Measurements from ENCODE around the gene GSS.

GSS gene

DNA sequence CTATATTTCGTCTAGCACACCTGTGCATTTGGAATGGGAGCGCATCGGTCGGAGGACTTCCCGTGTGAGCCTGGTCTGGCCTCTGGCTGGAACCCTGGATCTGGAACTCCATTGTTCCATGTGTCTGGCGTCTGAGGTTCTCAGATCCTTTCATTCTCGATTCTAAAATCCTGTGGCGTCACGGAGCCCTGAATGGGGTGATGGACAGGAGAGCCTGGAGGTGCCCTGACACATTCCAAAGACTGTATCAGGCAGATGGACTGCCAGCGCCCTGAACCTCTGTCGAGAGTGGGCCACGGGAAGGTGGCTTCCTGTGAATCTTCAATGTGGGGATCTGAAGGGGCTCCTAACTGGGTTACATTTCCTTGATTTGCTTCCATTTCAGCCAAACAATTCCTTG is 20.7 kb upstream of the GSS start:
- DNase-seq = no peak

DNA sequence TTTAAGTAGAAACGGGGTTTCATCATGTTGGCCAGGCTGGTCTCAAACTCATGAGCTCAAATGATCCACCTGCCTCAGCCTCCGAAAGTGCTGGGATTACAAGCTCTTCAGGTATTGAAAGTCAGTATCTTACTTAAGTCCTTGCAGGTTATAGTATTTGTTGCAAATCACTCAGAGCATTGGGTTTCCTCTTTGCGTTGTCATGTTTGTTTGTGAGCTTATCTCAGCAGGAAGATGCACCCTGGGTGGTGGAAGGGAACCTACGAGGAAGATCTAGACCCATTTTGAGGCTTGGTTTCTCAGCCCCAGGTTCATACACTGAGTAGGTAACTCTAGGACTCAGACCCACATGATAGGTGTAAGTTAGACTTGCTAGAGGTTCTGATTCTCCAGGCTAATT is 18.6 kb upstream of the GSS start:
- DNase-seq = no peak

DNA sequence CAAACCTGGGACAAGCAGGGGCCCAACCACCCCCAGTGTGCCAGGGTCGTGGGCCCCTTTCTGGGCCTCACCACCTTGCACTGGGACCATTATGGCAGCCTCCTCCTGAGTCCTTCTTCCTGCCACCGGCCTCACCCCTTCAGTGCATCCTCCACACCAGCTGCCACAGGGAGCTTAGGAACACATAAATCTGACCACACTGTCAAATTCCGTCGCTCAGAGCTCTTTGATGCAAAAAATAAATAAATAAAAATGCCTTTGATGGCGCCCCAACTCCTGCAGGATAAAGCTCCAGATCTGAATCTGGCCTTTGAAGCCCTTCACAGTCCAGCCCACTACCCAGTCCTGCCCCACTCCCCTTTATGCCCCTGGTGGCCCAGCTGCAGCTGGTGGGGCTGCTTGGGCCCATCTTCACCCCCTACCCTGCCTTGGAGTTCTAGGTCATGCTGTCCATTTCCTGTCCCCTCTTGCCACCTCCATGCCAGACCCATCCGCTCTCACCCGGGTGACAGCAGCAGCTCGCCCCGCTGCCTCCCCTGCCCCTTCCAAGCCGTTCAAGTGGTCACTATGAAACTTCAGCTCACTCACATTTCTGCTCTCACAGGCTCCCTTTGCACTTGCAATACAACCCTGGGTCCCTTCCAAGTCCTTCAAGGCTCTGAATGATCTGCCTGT is 16.1 kb upstream of the GSS start:
- DNase-seq = no peak

DNA sequence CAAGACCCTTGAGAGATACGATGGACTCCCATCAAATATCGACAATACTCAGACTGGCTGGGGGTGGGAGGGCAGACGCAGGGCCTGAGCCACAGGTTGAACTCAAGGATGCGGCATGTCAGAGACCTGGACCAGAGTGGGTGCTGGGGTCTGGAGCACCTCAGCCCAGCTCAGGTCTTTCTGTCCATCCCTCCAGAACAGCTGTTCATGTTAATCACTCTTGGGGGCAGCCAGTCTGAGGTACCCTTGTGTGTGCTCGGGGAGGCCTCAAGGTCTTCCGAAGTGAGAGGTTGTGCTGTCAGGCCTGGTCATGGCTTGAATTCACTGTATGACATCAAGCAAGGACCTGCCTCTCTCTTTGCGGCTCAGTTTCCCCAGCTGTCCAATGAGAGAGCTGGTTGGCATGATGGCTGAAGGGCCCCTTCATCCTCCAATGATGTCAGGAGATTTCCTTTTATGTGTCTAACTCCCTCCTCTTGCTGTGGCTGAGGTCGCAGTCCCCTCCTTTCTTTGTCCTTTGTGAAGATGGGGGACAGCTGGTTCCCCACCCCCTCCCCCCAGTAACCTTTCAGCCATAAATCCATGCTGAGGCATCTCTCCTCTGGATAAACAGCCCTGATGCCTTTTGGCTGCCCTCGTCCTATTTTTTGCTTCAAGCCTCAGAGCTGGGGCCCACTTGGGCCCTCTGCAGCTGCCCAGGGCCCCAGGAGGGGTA is 15.4 kb upstream of the GSS start:
- no peak for DNase-seq

DNA sequence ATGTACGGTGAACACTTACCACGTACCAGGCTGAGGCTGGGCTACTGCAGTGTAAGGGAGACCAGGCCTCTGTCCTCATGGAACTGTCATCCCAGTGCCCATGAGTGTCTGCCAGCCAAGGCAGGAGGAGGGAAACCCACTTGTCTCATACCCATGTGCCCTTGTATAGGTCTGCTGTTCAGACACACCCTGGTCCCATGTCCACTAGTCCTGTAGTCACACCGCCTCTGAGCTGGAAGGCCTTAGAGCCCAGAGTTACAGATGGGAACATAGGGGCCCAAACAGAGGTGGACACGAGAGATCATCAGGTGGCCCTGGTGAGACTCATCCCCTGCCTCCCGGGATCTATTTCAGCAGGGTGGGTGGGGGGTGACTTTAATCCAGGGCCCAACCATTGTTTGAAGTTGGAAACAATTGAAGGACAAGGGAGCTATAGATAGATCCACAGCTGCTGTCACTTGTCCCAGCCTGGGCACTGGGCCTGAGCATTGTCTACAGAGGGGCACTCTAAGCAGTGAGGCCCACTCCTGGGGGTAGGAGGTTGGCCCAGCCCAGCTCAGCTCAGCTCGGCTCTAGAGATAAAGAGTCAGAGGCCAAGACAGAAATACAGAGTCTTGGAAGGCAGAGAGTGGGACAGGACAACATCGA is 14.7 kb upstream of the GSS start:
- no peak for DNase-seq

DNA sequence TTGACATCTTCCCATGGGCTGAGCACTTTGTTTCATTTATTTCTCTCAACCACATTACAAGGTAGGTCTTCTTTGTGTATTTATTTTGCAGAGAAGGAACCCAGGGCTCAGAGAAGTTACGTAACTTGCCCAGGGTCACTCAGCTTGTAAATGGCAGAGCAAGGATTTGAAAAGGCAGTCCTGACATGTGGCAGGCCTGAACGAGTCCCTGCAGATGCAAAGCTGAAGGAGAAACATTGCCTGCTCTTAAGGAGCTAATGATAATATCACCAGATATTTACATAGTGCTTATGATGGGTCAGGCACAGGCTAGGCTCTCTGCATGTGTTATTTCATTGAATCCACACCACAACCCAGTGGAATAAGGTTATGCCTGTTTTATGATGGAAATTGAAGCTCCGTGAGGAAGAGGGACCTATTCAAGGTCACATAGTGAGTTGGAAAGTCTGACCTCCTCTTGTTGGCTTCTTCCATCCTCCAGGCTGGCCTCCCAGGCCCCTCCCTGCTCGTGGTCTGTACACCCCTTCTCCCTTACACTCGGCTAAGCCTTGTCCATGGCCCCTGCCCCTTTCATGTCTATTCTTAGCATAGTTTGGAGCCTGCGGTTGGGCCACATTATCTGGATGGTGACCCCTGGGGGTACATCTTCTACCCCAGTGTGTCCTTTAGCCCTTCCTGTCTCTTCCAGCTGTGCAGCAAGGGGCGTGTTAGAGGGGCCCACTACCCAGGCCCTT is 12.6 kb upstream of the GSS start:
- DNase-seq = no peak

DNA sequence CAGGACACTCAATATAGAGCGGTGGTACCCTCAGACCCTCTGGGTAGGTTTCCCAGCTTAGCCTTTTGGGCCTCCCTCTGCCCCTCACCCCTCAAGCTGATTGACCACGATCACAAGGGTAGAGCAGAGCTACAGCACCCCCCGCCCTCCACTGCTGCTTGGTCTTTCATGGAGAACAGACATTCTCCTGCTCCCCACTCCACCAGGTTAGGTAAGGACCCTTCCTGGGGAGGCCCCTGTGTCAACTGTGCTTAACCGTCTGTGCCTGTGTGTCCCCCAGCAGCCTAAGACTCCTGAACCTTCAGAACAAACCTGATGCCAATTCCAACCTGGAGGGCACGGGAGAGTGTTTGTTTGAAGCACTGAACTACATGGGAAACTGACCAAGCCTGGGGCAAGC is 11.8 kb upstream of the GSS start:
- DNase-seq = no peak

DNA sequence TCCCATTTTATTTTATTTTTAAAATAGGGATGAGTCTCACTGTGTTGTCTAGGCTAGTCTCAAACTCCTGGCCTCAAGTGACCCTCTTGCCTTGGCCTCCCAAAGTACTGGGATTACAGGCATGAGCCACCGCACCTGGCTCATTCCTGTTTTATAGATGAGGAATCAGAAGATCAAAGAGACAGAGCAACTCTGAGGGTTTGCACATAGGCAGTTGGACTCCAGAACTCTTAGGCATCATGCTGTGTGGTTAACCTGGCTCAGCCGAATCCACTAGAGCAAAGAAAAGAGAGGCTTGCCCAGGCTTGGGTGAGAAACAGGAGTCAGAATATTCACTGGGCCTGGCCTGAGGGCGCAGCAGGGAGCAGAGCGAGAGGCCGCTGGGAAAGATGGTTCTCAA is 9.4 kb upstream of the GSS start:
- no peak for DNase-seq

DNA sequence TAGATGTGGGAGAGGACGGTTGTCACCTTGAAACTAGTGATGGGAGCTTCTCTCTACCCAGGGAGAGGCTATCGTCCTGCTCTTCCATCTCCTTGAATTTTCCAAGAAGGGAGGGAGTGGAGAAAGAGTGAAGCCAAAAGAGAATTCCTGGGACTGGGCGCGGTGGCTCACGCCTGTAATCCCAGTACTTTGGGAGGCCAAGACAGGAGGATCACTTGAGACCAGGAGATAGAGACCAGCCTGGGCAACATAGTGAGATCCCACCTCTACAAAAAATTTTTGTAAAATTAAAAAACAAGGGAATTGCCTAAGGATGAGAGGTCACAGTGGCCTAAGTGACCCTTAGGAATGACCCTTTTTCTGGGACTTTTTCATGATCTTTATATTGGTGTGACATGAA is 8.9 kb upstream of the GSS start:
- DNase-seq = no peak

DNA sequence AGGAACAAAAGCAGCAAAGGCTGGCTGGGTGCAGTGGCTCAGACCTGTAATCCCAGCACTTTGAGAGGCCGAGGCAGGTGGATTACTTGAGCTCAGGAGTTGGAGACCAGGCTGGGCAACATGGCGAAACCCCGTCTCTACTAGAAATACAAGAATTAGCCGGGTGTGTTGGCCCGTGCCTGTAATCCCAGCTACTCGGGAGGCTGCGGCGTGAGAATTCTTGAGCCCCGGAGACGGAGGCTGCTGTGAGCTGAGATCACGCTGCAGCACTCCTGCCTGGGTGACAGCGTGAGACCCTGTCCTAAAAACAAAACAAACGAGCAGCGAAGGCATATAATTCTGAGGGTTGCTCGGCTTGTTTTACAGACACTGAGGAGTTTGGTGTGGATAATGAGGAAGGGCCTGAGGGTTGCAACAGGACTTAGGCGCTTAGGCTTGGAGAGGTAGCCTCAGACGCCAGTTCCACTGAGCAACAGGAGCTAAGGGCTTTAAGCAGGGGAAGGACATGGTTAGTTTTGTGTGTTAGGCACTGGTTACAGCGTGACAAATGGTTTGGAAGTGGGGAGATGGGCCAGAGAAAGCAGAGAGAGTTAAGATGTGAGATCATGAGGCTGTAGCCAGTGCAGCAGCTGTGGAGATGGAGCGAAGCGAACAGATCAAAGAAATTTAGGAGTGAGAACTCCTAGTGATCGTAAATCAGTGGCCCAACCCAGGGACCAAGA is 1.3 kb upstream of the GSS start:
- DNase-seq = no peak

DNA sequence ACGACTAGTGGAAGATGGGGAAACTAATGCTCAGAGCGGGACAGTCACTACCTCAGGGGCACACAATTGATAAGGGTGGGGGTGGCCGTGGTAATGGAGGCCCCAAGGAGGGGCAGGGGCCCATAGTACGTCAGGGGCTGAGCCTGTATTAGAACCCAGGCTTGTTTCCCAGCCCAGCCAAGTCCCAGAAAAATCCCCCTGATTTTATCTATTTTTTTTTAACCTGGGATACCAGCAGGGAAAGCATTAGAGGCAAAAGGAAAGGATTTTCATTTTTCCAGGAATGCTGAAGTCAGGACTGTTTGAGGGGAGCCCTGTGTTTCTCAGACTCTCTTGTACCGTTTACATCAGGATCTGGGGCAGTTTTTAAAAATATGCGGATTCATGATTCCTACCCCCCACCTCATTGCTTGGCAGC is 444 bp upstream of the GSS start:
- no peak for DNase-seq

DNA sequence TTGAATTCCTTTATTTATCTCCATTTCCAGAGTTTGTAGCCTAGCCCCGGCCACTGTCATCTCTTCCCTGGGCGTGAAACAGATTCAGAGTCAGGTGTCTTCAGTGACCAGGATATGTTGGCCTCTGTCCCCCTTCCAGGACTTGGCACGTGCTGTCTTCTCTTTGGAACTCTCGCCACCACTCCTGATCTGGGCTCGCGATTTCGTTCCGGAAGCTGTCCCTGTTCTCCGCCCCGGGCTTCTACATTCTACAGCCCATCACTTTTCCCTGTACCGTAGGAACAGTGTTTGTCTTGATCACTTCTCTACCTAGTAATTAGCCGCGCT is 739 bp downstream of the GSS start:
- no peak for DNase-seq

DNA sequence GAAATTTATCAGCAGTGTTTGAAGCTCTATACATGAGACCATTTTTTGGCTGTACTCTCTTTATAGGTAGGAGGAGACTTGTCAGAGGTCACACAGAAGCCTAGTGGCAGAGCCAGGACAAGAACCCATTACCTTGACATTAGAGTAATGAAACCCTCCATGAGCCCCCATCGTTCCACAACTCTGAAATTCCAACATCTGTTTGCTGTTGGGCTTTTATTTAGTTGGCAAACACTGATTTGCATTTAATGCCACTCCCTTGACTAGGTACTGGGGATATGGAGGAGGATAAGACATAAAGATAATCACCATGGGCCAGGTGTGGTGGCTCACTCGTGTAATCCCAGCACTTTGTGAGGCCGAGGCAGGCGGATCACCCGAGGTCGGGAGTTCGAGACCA is 1.6 kb downstream of the GSS start:
- DNase-seq = no peak

DNA sequence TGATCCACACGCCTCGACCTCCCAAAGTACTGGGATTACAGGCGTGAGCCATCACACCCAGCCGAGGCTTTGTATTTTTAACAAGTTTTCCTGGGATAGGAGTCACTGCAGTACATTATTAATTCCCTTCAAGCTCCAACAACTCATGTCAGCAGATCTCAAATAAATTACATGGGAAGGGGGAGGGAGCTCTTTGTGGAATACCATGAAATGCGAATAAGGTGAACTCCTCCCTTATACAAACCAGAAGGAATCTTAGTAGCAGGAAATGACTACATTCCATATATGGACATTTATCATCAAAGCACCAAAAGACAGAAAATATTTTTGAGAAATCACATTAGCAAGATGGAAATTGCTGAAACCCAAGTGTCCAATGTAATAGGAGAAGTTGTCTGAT is 2.9 kb downstream of the GSS start:
- no peak for DNase-seq

DNA sequence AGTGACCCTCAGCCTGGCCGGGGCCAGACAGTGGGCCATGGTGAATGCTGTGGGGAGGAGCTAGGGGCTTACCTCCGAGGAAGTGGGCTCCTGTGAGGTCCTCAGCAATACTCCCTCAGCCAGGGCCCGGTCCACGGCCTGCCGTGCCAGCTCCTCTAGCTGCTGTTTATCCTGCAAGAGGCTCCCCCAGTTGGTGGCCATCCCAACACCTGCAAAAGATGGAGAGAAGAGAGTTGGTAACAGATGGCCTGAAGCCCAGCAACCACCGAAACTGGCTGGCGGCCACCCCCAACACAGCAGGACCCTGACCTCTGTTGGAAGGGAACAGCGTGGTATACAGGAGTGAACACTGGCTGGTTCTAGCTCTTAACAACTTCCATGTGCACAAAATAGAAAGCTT is 4.0 kb downstream of the GSS start:
- DNase-seq = no peak

DNA sequence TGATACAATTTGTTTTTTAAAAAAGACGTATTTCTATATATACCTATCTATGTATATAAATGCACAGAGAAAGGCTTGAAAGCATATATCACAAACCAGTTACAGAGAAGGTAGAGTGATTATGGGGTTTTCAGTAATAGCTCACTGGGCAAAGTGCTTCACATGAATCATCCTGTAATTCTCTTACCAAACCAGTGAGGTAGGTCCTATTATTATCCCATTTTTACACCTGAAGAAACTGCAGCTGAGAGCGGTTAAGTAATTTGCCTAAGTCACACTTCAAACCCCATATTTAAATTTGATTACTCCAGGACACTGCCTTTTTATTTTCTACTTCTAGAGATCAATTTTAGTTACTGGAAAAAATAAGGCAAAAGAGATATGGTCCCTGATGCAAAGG is 4.4 kb downstream of the GSS start:
- DNase-seq = no peak

DNA sequence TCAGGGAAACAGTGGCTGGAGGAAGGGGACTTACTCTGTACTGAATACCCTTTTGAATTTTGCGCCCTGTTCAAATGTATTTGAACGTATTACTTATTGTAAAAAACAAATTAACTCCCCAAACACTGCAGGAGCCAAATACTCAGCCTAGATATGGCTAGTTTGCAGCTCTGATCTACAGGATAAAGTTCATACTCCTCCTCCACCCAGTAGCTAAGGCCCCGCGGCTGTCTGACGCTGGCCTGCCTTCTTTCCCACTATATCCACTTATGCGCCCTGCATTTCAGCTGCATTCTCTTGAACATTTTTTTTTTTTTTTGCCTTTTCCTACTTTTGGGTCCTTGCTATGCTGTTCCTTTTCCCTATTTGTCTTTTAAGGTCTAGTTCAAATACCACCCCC is 6.5 kb downstream of the GSS start:
- DNase-seq = no peak

DNA sequence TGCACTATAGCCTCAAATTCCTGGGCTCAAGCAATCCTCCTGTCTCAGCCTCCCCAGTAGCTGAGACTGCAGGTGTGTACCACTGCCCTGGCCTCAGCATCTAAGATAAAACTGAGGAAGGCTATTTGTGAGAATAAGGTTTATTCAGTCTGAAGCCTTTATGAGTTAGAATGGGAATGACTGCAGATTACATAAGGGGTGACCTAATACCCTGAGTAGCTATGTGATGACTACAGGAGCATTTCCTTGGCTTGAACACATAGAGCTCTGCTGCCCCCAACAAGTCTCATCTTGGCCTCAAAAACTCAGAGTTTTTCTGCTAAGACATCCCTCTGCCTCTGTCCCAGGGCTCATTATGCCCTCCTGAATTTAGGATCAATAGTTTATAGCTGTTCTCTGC is 7.6 kb downstream of the GSS start:
- DNase-seq = no peak

DNA sequence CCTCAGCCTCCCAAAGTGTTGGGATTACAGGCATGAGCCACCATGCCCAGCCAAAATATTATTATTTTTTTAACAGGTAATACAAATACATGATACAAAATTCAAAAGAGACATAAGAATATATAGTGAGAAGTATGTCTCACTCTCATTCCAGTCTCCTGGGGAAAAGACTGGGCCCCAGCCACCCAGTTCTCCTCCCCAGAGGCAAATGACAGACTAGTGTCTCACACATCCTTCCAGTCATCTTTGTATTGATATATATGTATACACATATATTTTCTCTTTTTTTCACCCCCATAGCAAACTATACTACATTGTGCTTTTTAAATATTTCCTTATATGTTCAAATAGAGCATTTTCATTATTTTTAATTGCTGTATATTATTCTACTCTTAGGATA is 8.3 kb downstream of the GSS start:
- DNase-seq = no peak

DNA sequence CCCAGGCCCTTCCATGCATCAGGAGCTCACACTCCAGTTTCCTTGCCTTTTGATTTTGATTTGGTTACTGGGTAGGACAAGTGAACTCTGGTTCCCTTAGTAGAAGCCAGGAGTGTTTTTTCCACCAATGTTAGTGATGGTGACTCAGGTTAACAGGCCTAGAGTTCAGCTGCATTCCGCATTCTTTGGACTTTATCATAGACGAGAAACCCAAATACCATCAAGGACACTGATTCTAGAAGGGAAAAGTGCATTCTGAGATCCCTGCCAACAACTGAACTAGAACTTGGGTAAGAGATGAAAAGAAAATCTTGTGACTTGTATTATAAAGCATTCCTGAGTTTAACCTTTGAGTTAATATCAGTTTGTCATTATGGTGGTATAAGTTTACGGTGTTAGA is 8.9 kb downstream of the GSS start:
- no peak for DNase-seq

DNA sequence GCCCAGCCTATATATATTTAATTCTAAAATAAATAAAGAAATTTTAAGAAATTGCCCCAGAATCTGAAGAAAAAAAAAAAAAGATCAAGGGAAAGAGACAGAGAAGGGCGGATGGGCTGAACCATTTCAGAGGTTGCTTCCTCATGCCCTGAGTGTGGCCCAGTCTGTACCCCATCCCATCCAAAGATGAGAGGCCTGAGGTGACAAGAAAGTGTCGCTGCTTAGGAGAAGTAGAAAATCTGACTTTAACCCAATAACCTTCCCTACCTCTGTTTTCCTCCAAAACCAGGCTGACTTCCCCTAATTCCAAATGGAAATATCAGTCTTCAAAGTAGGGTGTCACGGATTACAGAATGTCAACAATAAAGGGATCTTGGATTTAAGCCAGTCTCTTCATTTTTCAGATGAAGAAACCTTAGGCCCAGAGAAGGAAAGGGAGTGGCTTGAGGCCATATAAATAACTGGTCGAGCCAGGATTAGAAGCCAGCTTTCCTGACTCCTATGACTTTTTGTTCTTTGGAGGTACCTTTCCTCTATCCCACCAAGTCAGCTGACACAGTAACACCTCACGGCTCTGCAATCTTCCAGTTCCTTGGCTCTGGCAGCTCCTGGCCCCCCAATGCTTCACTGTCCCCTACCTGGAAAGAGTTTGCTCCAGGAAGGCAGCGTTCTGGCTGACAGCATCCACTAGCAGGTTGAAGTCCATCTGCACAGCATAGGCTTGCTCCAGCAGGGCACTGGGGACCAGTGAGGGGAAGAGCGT is 10.1 kb downstream of the GSS start:
- DNase-seq = no peak

DNA sequence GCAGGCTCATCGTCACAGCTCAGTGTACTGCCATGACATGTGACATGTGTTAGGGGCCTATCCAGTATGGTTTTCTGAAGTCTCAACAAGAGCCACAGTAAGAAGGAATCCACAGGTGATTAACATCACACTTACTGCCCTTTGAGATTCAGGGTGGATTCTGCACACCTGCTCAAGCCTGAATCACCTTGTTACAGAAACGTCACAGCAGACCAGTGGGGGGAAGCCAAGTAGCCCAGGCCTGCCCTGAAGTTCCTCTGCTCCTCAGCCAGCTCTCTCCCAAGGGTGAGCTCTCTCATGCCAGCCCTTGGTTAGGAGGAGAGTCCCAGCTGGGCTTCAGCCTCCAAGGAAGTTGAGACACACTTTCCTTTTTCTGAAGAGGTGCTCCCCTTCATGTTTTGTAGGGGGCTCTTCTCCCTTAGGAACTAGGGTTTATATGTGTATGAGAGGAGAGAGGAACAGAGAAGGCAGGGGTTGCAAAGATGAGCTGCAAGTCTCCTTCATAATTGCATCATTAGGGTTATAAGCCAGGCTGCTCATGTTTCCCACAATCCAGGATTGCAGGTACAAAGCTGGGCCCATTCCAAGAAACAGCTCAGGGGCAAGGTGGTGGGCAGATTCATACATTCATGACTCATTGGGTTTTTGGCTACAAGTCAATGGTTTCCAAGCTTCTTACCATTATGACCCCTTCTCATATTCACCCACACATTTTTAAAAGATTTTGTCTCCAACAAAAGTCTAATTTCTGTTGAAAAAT is 11.6 kb downstream of the GSS start:
- no peak for DNase-seq

All from bone marrow (tissue), 2 donors.